C4-2B (cell line): Measurements from ENCODE around the gene IRX5.

Source experiments
- ZFX ChIP-seq: fragments of 450-650 bp; IDR thresholded peaks from 2 replicates; pipeline ENCODE4 v1.6.1; 2017
- TF ChIP-seq, protein P1 (sequence below): fragments of 450-650 bp; conservative IDR thresholded peaks from 2 replicates; pipeline ENCODE4 v1.5.1; 2017; ENCODE audit warnings: mild to moderate bottlenecking

GRCh38 chr16:54974367-54974766 lies 43.7 kb downstream of the IRX5 start:
- TF ChIP-seq, protein P1, sequence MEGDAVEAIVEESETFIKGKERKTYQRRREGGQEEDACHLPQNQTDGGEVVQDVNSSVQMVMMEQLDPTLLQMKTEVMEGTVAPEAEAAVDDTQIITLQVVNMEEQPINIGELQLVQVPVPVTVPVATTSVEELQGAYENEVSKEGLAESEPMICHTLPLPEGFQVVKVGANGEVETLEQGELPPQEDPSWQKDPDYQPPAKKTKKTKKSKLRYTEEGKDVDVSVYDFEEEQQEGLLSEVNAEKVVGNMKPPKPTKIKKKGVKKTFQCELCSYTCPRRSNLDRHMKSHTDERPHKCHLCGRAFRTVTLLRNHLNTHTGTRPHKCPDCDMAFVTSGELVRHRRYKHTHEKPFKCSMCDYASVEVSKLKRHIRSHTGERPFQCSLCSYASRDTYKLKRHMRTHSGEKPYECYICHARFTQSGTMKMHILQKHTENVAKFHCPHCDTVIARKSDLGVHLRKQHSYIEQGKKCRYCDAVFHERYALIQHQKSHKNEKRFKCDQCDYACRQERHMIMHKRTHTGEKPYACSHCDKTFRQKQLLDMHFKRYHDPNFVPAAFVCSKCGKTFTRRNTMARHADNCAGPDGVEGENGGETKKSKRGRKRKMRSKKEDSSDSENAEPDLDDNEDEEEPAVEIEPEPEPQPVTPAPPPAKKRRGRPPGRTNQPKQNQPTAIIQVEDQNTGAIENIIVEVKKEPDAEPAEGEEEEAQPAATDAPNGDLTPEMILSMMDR: no peak
- TF ChIP-seq ZFX: no peak
